ENCODE data around the gene VPS37D. TPM values are rescaled to one million over a fixed set of nuclear protein-coding genes. Genes with fewer than 3 reads are reported as not detected.

Gene VPS37D
- polyA plus RNA-seq, 10 donors: 1.9 to 4.4 (median 2.6) TPM

Other genes starting within 250 kb of the VPS37D start
- gene FZD9, start 234.1 kb upstream of the VPS37D start, polyA plus RNA-seq (ENCODE audit: insufficient read length in 10 of 10): 10 to 100 TPM in 7 of 10 donors, 1 to 10 TPM in 3; 8.5 to 19.7 (median 14.8) TPM
- gene BAZ1B, start 145.5 kb upstream of the VPS37D start, polyA plus RNA-seq (ENCODE audit: insufficient read length in 10 of 10): 10 to 100 TPM; 46.3 to 60.5 (median 50.3) TPM
- gene BCL7B, start 110.1 kb upstream of the VPS37D start, polyA plus RNA-seq (ENCODE audit: insufficient read length in 10 of 10): 10 to 100 TPM; 27.2 to 34.7 (median 31.0) TPM
- 10 to 100 TPM; 21.1 to 33.8 (median 26.3) TPM for gene TBL2, start 89.3 kb upstream of the VPS37D start, polyA plus RNA-seq (ENCODE audit: insufficient read length in 10 of 10)
- 1 to 10 TPM in 2 of 10 donors, under 1 TPM in 7, not detected in 1; 0.13 to 1.3 (median 0.22) TPM for gene MLXIPL, start 43.3 kb upstream of the VPS37D start, polyA plus RNA-seq (ENCODE audit: insufficient read length in 10 of 10)
- 1 to 10 TPM; 5.6 to 7.4 (median 6.6) TPM for gene DNAJC30, start 15.6 kb downstream of the VPS37D start, polyA plus RNA-seq (ENCODE audit: insufficient read length in 10 of 10)
- gene BUD23, start 15.8 kb downstream of the VPS37D start, polyA plus RNA-seq (ENCODE audit: insufficient read length in 10 of 10): 10 to 100 TPM; 65.5 to 73.3 (median 69.5) TPM
- gene STX1A, start 51.8 kb downstream of the VPS37D start, polyA plus RNA-seq (ENCODE audit: insufficient read length in 10 of 10): 10 to 100 TPM in 5 of 10 donors, 1 to 10 TPM in 5; 6.2 to 12.2 (median 9.9) TPM
- gene ABHD11, start 71.0 kb downstream of the VPS37D start, polyA plus RNA-seq (ENCODE audit: insufficient read length in 10 of 10): 10 to 100 TPM in 8 of 10 donors, 1 to 10 TPM in 2; 8.6 to 14.4 (median 10.9) TPM
- under 1 TPM in 6 of 10 donors, not detected in 4; 0.16 to 0.29 (median 0.24) TPM for gene CLDN3, start 102.4 kb downstream of the VPS37D start, polyA plus RNA-seq (ENCODE audit: insufficient read length in 10 of 10)
- gene CLDN4, start 163.2 kb downstream of the VPS37D start, polyA plus RNA-seq (ENCODE audit: insufficient read length in 10 of 10): 1 to 10 TPM in 3 of 10 donors, under 1 TPM in 7; 0.22 to 7.9 (median 0.54) TPM
- gene METTL27, start 174.7 kb downstream of the VPS37D start, polyA plus RNA-seq (ENCODE audit: insufficient read length in 10 of 10): 1 to 10 TPM in 6 of 10 donors, under 1 TPM in 4; 0.45 to 1.8 (median 1.2) TPM
- gene TMEM270, start 193.3 kb downstream of the VPS37D start, polyA plus RNA-seq (ENCODE audit: insufficient read length in 10 of 10): not detected

All from muscle of back (tissue), 10 donors.